ENCODE measurements around the gene PPM1N. TPM values are rescaled to one million over a fixed set of nuclear protein-coding genes. Genes with fewer than 3 reads are reported as not detected.
A peak's percentile ranks its signal among the peaks of the same experiment; 100 is the strongest.

PPM1N gene
- total and polyA plus RNA-seq, 2 of the 13 experiments (the other 11 are each of a cell fraction or from before 2014, with no cell fraction given), result 0.31 to 1.8 TPM

- TF ChIP-seq ZFP91 (CRISPR knock-in tag; IDR thresholded peaks at IDR 0.05; ENCODE audit: borderline replicate concordance), result 0 out of 2 replicates have a peak, but pooled peaks have one; percentile 13
- TF ChIP-seq MLLT10 (CRISPR knock-in tag; IDR thresholded peaks at IDR 0.05), result no peak
- no peak for TF ChIP-seq MAFF (IDR thresholded peaks at IDR 0.05; ENCODE audit: low read depth, low read length)
- no peak for TF ChIP-seq JUND (CRISPR knock-in tag; IDR thresholded peaks at IDR 0.05)
- TF ChIP-seq CENPX (CRISPR knock-in tag; IDR thresholded peaks at IDR 0.05), result no peak
- no peak for TF ChIP-seq GTF2F1 (IDR thresholded peaks at IDR 0.05; ENCODE audit: low read length)
- TF ChIP-seq TEF (CRISPR knock-in tag; IDR thresholded peaks at IDR 0.05), result no peak
- no peak for TF ChIP-seq BCLAF1 (IDR thresholded peaks at IDR 0.05)
- no peak for TF ChIP-seq MTA1 (CRISPR knock-in tag; IDR thresholded peaks at IDR 0.05; ENCODE audit: borderline replicate concordance)
- TF ChIP-seq SSRP1 (CRISPR knock-in tag; IDR thresholded peaks at IDR 0.05), result peak; percentile 20; the same call in 1 of the 2 replicates
- TF ChIP-seq GFI1 (CRISPR knock-in tag; IDR thresholded peaks at IDR 0.05; ENCODE audit: borderline replicate concordance), result no peak
- TF ChIP-seq ZNF143 (CRISPR knock-in tag; IDR thresholded peaks at IDR 0.05), result peak; percentile 91
- TF ChIP-seq RFXAP (CRISPR knock-in tag; IDR thresholded peaks at IDR 0.05; ENCODE audit: borderline replicate concordance), result no peak
- TF ChIP-seq ZBTB8A (CRISPR knock-in tag; IDR thresholded peaks at IDR 0.05; ENCODE audit: borderline replicate concordance, low read depth), result no peak
- TF ChIP-seq BATF2 (CRISPR knock-in tag; IDR thresholded peaks at IDR 0.05), result no peak
- TF ChIP-seq ATF7 (IDR thresholded peaks at IDR 0.05), result no peak
- TF ChIP-seq ATF7 (CRISPR knock-in tag; IDR thresholded peaks at IDR 0.05), result no peak
- TF ChIP-seq TOPORS (CRISPR knock-in tag; IDR thresholded peaks at IDR 0.05), result no peak
- TF ChIP-seq SP140L (CRISPR knock-in tag; IDR thresholded peaks at IDR 0.05; ENCODE audit: borderline replicate concordance), result no peak
- TF ChIP-seq CBX5 (CRISPR knock-in tag; IDR thresholded peaks at IDR 0.05; ENCODE audit: borderline replicate concordance), result no peak
- no peak for TF ChIP-seq ATM (IDR thresholded peaks at IDR 0.05; ENCODE audit: borderline replicate concordance)
- no peak for TF ChIP-seq NKX3-1 (CRISPR knock-in tag; IDR thresholded peaks at IDR 0.05)
- no peak for TF ChIP-seq ZNF841 (CRISPR knock-in tag; IDR thresholded peaks at IDR 0.05; ENCODE audit: borderline replicate concordance)
- no peak for TF ChIP-seq ZNF569 (CRISPR knock-in tag; IDR thresholded peaks at IDR 0.05; ENCODE audit: borderline replicate concordance)
- no peak for TF ChIP-seq SAFB2 (CRISPR knock-in tag; IDR thresholded peaks at IDR 0.05; ENCODE audit: borderline replicate concordance, low read depth)
- TF ChIP-seq HDAC2 (CRISPR knock-in tag; IDR thresholded peaks at IDR 0.05), result 0 out of 2 replicates have a peak, but pooled peaks have one; percentile 19
- no peak for TF ChIP-seq HNRNPUL1 (IDR thresholded peaks at IDR 0.05; ENCODE audit: low read depth, low read length)
Observed at GRCh38 chr19:45523642-45524256, 25.5 kb downstream of the PPM1N start (continued).
